GM23248 (cell line): Measurements from ENCODE around the gene TMEM239.

Source experiments
- EZH2 ChIP-seq: fragments of 200-600 bp; sonication (generic); IDR thresholded peaks from 2 replicates; pipeline ENCODE4 v1.6.1; 2018; ENCODE audit warnings: antibody characterized with exemption, mild to moderate bottlenecking; ENCODE audit not compliant: insufficient read depth, poor library complexity, severe bottlenecking
- EZH2phosphoT487 ChIP-seq: fragments of 200-600 bp; sonication (generic); IDR thresholded peaks from 2 replicates; pipeline ENCODE4 v1.6.1; 2018; ENCODE audit warnings: antibody characterized with exemption, moderate library complexity, mild to moderate bottlenecking, low read depth; ENCODE audit not compliant: insufficient read depth

DNA sequence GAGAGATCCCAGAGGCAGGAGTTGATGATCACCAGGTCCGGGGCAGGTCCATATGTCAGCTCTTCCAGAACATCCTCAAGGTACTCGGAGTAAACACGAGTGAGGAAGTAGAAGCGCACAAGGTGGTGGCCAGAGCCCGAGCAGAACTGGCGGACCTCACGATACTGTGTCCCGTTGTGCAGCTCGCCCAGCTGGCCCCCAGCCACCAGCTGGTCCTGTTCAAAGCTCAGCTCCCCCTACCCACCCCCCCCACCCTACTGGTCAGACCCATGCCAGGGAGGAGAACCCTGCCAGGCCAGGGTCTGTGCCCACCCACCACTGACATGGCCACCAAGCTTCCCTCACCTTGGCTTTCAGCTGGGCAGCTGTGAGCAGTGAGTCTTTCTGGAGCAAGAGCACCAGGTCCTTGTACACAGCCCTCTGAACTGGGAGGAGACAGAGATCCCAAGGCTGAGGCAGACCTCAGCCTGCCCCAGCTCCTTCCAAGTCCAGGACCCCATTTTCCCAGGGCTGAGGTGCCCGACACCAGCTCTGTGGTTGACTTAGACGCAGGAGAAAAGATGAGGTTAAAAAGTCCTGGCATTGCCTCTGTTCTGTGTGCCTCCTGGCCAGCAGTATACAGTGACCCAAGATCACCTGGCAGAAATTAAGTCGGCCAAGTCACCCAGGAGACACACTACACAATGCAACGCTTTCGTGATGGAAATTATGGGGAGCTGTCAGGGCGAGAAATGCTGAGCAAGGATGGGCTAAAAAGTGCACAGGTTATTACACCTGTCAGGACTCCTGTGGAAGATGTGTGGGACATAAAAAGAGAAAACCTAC is 22.9 kb downstream of the TMEM239 start:
- no peak for TF ChIP-seq EZH2
- TF ChIP-seq EZH2phosphoT487: no peak
